Measurements from ENCODE around the gene SEC16A.

- no peak for TF ChIP-seq CTCF (conservative IDR thresholded peaks at IDR 0.05; ENCODE audit: low read length)
- no peak for TF ChIP-seq EZH2phosphoT487 (IDR thresholded peaks at IDR 0.05; ENCODE audit: borderline replicate concordance, low read depth, low read length)
Observed at GRCh38 chr9:136520053-136520540, 37.3 kb upstream of the SEC16A start.

Measured in OCI-LY7 (cell line).